GM18519 (cell line): Measurements from ENCODE around the gene HLCS.

Source experiments
- ATAC-seq: cut with Tn5 transposase; IDR thresholded peaks from one replicate; pipeline ENCODE4 v1.9.1; 2021; ENCODE audit warnings: mild to moderate bottlenecking, moderate library complexity; ENCODE audit not compliant: unreplicated experiment, low FRiP score

The HLCS gene

DNA sequence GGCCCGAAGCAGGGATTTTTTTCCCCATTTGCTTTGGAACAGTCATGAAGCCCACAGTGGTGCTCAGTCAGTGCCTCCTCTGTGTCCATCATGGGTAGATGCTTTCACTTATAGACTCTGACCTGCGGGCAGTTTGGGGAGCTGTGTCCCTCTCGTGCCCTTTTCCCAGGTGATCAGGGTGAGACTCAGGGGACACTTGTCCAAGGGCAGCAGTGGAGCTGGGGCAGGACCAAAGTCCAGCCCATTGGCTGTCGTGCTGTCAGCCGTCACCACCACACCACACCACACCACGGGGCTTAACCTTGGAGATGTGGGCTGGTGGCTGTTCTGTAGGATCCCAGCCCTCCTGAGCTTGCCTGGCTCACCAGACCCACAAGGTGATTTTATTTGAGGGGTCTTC lies 232.6 kb downstream of the HLCS start:
- ATAC-seq: no peak

- ATAC-seq: no peak
These were observed 233.7 kb downstream of the HLCS start for GRCh38 chr21:36732761-36733160.

GRCh38 chr21:36732217-36732616 lies 234.3 kb downstream of the HLCS start:
- ATAC-seq: no peak

DNA sequence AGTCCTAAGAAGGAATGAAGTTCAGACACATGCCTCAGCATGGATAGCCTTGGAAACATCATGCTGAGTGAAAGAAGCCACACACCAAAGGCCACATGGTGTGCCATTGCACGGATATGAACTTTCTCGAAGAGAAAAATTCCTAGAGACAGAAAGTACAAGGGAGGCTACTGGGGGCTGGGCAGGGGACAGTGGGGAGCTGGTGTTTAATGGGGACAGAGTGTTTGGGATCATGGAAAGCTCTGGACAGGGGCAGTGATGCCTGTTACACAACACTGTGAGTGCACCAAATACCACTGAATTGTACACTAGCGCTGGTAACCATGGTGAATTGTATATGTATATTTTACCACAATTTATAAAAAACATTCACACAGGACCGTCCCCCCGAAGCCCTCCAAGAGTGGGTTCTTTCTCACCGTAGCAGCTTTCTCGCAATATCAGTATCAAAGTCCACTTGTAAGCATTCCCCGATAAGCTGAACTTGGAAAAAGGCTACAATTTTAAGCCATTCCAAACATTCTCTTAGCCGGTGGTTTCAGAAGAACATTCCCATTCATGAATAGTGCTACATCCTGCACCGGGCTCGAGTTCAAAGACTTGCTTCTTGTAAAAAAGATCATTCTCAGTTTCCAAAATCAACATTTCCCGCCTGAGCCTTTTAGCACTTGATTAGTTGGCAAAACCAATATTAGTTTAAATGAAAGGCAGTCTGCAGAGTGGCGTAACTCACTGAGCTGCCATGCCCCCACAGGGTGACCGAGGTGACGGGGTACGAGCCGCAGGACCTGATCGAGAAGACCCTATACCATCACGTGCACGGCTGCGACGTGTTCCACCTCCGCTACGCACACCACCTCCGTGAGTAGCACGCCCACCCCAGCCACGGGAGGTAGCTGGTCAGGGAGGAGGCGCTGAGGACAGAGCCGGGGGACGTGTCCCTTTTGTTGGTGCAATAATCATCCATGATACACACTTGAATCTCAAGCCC lies 235.9 kb downstream of the HLCS start:
- no peak for ATAC-seq

DNA sequence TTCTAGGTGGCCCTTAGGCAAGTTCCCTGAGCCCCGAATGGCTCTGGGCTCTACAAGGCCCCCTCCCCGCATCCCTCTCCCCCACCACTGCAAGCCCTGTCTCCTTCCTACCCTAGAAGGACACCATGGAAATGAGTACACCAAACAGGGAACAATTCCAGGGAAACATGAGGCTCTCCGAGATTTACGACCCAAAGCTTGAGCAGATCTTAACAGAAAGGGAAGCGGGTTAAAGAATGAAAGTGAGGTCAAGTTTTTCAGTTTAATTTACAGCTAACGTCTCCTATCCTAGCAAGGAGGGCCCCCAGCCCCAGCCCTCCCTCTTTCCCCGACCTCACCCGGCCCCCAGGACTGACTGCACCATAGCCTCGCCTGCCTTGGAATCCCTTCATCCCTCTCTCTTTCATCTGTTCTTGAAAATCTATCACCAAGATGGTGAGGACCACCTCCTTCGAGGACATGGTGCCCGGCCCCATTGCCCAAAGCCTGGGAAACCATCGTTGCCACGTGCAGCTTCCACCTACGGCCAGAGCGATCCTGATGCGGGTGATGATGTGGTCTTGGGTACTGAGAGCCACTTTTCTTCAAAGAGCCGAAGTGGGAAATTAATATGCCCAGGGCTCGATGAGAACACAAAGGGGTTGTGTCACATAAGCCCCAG lies 237.0 kb downstream of the HLCS start:
- ATAC-seq: no peak

DNA sequence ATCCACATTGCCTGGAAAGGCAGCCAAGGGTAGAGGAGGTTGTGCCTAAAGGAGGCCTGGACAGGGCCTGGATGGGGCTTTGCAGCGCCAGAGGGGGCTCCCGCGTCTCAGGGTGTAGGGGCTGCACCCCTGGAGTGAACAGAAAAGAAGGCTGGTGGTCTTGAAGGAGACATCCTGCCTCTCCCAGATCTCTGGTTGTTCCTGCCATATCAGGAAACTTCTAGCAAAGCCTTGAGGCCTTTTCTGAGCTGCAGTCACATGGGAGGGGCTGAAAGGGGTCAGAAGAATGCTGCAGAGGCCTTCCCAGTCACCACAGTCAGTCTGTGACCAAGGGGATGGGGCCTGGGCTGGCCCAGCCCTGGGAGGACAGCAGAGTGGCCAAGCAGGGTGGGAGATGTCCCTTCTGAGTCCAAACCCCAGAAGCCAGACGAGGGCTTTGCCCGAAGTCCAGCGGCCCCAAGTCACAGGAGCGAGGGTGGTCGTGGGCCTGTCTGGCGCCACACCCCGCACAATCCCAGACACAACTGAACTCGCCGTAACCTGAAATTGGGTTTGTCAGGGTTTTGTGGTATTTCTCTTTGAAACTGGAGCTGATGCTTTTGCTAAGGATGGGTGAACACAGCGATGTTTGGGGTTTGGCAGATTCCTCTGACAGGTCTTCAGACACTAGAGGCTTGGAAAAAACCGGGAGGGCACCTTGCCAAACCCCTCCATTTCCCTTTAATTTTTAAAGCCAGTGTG lies 237.9 kb downstream of the HLCS start:
- no peak for ATAC-seq

DNA sequence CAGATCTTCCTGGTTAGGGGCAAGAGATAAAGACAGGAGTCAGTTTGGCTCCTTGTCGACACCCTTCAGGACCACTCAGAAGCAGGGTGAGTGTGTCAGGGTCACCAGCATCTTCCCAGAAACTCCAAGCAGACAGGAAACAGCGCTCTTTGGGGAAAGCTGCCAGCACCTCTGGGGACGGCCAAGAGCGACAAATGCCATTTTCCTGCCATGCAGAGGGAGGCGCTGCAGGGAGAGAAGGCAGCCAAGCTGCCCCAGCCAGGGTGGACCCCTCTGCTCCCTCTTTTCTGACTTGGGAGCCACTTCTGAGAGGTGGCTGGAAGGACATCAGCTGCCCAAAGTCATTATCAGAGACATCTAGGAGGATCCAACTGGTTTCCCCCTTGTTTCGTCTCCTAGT lies 238.6 kb downstream of the HLCS start:
- ATAC-seq: no peak

GRCh38 chr21:36725793-36726386 lies 240.6 kb downstream of the HLCS start:
- no peak for ATAC-seq

- no peak for ATAC-seq
These were observed 241.8 kb downstream of the HLCS start for GRCh38 chr21:36724660-36725059.

DNA sequence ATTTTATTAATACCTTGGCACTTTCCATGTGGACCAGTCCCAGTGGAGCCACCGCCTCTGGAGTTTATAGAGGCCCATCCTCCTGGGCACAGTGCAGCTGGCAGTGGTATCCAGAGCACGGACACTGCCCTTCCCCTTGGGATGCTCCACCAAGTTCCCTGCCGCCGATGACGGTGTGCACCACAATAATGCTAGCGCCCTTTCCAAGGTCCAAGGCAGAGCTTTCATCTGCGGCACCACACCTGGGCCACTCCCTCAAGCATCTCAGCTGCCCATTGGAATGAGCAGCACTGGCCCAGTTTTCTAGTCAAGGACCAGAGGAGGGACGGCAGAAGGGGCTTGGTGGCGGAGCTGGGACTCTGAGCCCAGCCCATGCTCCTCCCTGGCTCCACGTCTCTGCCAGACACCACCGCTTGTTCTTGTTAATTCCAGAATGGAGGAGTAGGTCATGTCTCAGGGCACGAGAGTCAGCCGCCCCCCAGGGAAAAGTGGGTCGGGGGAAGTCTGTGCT lies 243.0 kb downstream of the HLCS start:
- no peak for ATAC-seq

DNA sequence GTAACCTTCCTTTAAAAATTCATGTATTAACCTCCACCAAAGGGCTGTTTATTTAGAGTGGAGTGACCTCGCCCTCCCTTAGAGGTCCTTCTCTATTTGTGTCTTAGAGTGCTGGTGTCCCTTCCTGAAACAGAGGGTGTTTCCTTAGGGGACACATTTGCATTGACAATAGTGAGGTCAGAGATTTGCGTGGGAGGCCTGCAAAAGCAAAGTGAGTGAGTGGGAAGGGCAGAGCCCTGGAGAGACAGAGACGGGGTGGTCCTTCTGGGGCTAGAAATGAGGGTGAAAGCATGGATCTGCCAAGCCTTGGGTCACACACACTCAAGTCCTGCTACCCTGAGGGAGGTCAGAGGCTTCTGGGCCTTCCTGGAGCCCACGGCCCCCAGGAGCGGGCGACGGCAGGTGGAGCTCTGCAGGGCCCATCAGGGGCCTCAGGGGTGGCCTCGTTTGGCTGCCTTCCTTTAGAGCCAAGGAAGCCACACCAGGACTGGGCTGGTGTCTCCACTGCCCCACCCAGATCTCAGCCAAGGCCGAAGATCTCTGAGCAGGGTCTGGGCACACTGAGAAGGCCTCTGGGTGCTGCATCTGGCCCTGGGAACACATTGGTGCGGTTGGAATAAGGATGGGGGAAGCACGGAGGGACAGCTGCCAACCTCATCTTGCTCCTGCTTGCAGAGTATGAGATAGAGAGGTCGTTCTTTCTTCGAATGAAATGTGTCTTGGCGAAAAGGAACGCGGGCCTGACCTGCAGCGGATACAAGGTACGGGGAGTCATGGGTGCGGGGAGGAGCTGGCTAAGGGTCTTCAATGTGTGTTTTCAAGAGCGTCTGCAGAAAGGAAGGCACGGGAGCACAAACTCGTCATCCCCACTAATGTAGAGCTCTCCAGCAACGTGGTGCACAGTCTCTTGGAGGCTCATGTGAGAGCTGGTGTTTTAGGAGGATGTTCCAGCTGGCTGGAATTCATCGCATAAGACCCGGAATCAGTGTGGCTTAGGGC lies 243.8 kb downstream of the HLCS start:
- no peak for ATAC-seq

DNA sequence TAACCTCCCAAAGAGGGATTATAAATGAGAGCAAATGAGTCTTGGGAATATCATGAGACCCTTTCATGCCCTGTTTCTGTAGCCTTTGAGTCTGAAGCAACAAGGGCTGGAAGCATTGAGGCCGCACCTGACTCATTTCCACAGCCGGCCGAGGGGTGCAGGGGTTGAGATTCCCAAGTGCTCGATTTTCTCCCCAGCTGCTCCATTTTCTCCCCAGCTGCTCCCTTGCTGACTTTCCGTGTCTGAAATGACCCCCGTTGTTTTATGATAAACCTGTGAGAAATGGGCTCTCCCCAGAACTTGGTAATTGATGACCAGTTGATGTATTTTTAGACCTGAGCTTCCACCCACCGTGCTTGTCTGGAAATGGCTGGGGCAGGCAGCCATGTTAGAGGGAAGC lies 244.7 kb downstream of the HLCS start:
- ATAC-seq: no peak

DNA sequence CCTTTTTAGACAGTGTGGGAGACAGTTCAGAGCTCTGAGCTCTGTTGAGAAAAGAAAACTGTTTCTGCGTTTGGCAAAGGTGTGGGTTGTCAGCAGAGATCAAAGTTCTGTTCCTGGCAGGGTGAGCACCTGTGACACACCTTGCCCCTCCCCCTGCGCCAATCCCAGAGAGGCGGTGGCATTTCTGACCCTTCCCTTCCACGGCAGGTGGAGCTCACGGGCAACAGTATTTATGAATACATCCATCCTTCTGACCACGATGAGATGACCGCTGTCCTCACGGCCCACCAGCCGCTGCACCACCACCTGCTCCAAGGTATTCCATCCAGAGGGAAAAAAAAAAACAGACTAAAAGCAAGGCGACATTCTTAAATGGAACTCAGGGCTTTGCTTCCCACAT lies 246.9 kb downstream of the HLCS start:
- no peak for ATAC-seq

GRCh38 chr21:36718951-36719501 lies 247.4 kb downstream of the HLCS start:
- ATAC-seq: no peak

DNA sequence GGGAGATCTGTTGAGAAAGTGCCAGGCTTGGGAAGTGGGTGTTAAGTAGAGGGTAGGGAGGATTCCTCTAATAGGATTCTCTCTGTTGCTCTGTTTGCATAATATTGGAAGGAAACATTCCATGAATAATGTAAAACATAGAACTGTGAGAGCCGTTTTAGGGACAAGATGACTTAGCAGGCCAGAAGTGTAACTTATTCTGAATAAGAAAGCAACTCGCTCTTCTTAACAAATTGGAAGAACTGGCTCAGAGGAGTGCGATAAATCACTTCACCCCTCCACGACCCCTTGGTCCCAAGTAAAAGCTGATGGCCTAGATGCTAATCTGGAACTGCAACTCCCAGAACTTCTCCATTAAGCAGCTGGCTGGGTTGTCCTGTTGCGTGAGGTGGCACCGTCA lies 248.5 kb downstream of the HLCS start:
- ATAC-seq: no peak

DNA sequence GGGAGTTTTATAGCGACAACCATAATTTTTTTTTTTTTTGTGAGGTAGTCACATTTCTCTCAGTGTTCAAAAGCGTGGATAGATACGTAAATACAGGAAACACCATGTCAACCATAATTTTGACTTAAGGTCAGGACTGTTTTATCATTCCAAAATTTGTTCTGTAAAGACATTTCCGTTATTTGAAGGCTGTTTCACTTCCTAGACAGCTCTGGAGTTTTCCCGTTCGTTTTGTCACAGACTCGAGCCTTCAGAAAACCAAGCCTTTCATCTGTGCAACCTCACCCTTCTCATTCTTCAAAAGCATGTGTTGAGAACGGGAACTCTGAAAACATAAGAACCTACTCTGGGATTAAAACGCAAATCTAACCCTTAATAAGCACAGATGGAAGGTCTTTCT lies 249.6 kb downstream of the HLCS start:
- ATAC-seq: no peak

- no peak for ATAC-seq
These were observed 250.1 kb downstream of the HLCS start for GRCh38 chr21:36716387-36716786.

GRCh38 chr21:36713746-36714145 lies 252.7 kb downstream of the HLCS start:
- no peak for ATAC-seq

DNA sequence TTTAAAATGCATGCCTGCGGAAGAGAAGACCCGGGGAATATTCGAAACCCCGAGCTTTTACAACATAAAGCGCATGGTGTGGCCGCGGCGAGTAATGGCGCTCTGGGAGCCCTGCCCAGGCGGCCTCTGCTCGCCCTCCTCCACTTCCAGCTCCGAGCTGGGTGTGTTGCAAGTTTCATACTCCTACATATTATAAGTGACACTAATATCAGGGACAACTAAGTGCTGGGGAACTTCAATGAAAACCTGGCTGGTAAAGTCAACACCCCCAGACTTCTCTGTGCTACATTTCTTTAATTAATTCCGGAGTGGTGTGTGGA lies 255.8 kb downstream of the HLCS start:
- no peak for ATAC-seq
